HepG2 (cell line): ENCODE measurements around the gene LRP5. TPM values are rescaled to one million over a fixed set of nuclear protein-coding genes. Genes with fewer than 3 reads are reported as not detected.

Source experiments
- ATAC-seq: fragments of 200-7000 bp; cut with Tn5 transposase; 3 replicates; pipeline ENCODE4 v1.9.1; 2020; ENCODE audit warnings: mild to moderate bottlenecking, moderate library complexity
- BruUV-seq: library from RNA; stranded (reverse); fragments of 400-500 nt; replicated peaks from 2 replicates; lab custom pipeline; 2021; lab: Mats Ljungman, UMichigan
- CTCF ChIA-PET: fragments of 300-600 bp; formaldehyde crosslinking; extraction: SDS; loops from one replicate; lab custom pipeline; 2021; ENCODE audit warnings: low total read pairs, inconsistent platforms, low intra/inter-chr PET ratio; lab: Yijun Ruan, JAX
- POLR2A ChIA-PET: fragments of 350-600 bp; sonication (Branson Sonifier 250); formaldehyde crosslinking; loops from one replicate; lab custom pipeline; 2020; ENCODE audit warnings: antibody characterized with exemption, inconsistent platforms; lab: Yijun Ruan, JAX
- DNase-seq: peaks from one replicate; pipeline ENCODE4 v3.0.0-alpha.2; 2015; ENCODE audit warnings: low spot score
- FAIRE-seq: peaks from 3 replicates; lab custom pipeline; 2011; peaks lifted over from hg19 to GRCh38; lab: Jason Lieb, UNC
- H2AFZ ChIP-seq: one replicate; pipeline ENCODE4 v1.6.1; 2011; ENCODE audit warnings: low read length, inconsistent platforms
- H3K27ac ChIP-seq: fragments of 300-600 bp; 3 replicates; pipeline ENCODE4 v1.8.0; 2011; ENCODE audit warnings: mixed run types, mild to moderate bottlenecking, mixed read lengths, low read length, inconsistent platforms; ENCODE audit not compliant: insufficient read depth; ENCODE audit errors: extremely low read length
- H3K27me3 ChIP-seq, 2 experiments: fragments of 200-600 bp in 1 of 2; 2 replicates in 1 of 2; 3 replicates in 1 of 2; pipeline versions ENCODE4 v1.6.0 to v1.8.0; 2011; ENCODE audit warnings: low read length in 2 of 2, mild to moderate bottlenecking in 2 of 2, moderate library complexity in 2 of 2, inconsistent platforms in 1 of 2; ENCODE audit not compliant: insufficient read depth in 2 of 2, control insufficient read depth in 1 of 2
- H3K36me3 ChIP-seq, 2 experiments: fragments of 200-600 bp in 1 of 2; replicated peaks in 1 of 2; 2 replicates in 1 of 2; 3 replicates in 1 of 2; pipeline versions ENCODE4 v1.5.1 to v1.8.0; 2011; ENCODE audit warnings: low read length in 2 of 2, inconsistent platforms in 1 of 2; ENCODE audit not compliant: insufficient read depth in 2 of 2, control insufficient read depth in 1 of 2
- H3K4me1 ChIP-seq: 2 replicates; pipeline ENCODE4 v1.5.1; 2012; ENCODE audit warnings: low read length, inconsistent platforms; ENCODE audit not compliant: insufficient read depth
- H3K4me2 ChIP-seq: 2 replicates; pipeline ENCODE4 v1.6.0; 2011; ENCODE audit warnings: low read depth, low read length, inconsistent platforms
- H3K4me3 ChIP-seq, 3 experiments: fragments of 200-600 bp in 1 of 3; sonication (generic), shearing (Covaris generic) in 1 of 3; replicated peaks in 1 of 3; 2 replicates each; pipeline ENCODE4 v1.5.1; 2011 to 2016; ENCODE audit warnings: low read length in 3 of 3, inconsistent platforms in 2 of 3, low read depth in 2 of 3, mild to moderate bottlenecking in 2 of 3, control low read depth in 1 of 3, mixed read lengths in 1 of 3; ENCODE audit not compliant: insufficient read depth in 1 of 3
- H3K79me2 ChIP-seq: one replicate; pipeline ENCODE4 v1.6.1; 2011; ENCODE audit warnings: low read length, inconsistent platforms; ENCODE audit not compliant: insufficient read depth
- H3K9ac ChIP-seq: 2 replicates; pipeline ENCODE4 v1.6.0; 2011; ENCODE audit warnings: mild to moderate bottlenecking, low read depth, low read length, inconsistent platforms; ENCODE audit not compliant: insufficient read depth
- H3K9me3 ChIP-seq: 2 replicates; pipeline ENCODE4 v1.5.1; 2012; ENCODE audit warnings: mild to moderate bottlenecking, low read length
- H4K20me1 ChIP-seq: 2 replicates; pipeline ENCODE4 v1.6.0; 2011; ENCODE audit warnings: inconsistent platforms, mild to moderate bottlenecking, low read length, moderate library complexity; ENCODE audit not compliant: insufficient read depth
- BRCA1 ChIP-seq: sonication (generic); formaldehyde crosslinking; IDR thresholded peaks from 2 replicates; pipeline ENCODE4 v1.4.0; 2020; ENCODE audit warnings: missing genetic modification reagents
- BRD4 ChIP-seq: sonication (generic); formaldehyde crosslinking; IDR thresholded peaks from 2 replicates; pipeline ENCODE4 v1.4.0; 2020; ENCODE audit warnings: missing genetic modification reagents
- SETDB1 ChIP-seq: sonication (generic); formaldehyde crosslinking; IDR thresholded peaks from 2 replicates; pipeline ENCODE4 v1.5.1; 2020; ENCODE audit warnings: missing genetic modification reagents, mild to moderate bottlenecking, borderline replicate concordance
- SNRNP70 ChIP-seq: fragments of 200-400 bp; formaldehyde crosslinking; IDR thresholded peaks from 2 replicates; pipeline ENCODE4 v1.6.1; 2017; ENCODE audit warnings: mild to moderate bottlenecking, low read depth, low read length, moderate library complexity
- SP5 ChIP-seq: IDR thresholded peaks from 2 replicates; pipeline ENCODE4 v1.6.1; 2016; ENCODE audit warnings: low read depth, borderline replicate concordance
- TGIF2 ChIP-seq: IDR thresholded peaks from 2 replicates; pipeline ENCODE4 v1.6.1; 2016; ENCODE audit warnings: control low read depth, missing compliant biosample characterization
- ZHX2 ChIP-seq, 2 experiments: sonication (generic) in 1 of 2; formaldehyde crosslinking in 1 of 2; IDR thresholded peaks; 2 replicates each; pipeline versions ENCODE4 v1.6.1 to v1.9.0; 2014 to 2022; ENCODE audit warnings: antibody characterized with exemption in 1 of 2, borderline replicate concordance in 1 of 2, inconsistent platforms in 1 of 2, low read depth in 1 of 2, missing genetic modification reagents in 1 of 2
- ZNF142 ChIP-seq: sonication (generic); formaldehyde crosslinking; IDR thresholded peaks from 2 replicates; pipeline ENCODE4 v1.4.0; 2020; ENCODE audit warnings: missing genetic modification reagents
- ZNF530 ChIP-seq: sonication (generic); formaldehyde crosslinking; IDR thresholded peaks from 2 replicates; pipeline ENCODE4 v1.5.0; 2020; ENCODE audit warnings: low read depth, mild to moderate bottlenecking, missing genetic modification reagents
- ZNF816 ChIP-seq: sonication (generic); formaldehyde crosslinking; IDR thresholded peaks from 2 replicates; pipeline ENCODE4 v1.8.0; 2022; ENCODE audit warnings: missing genetic modification reagents, mild to moderate bottlenecking, borderline replicate concordance
- WGBS: methylation state at CpG from one replicate; pipeline ENCODE4 v1.1.6; 2017; ENCODE audit warnings: low lambda C conversion rate; 5-methylcytosine and 5-hydroxymethylcytosine counted together
- in situ Hi-C: cut with HindIII; loops from 2 replicates; pipeline ENCODE4 v1.10.0; 2017; ENCODE audit warnings: low pct_unique_long_range_greater_than_20kb; ENCODE audit not compliant: extremely low pct_ligation_motif_present
- intact Hi-C: fragments of 100-400 bp; cut with micrococcal nuclease; formaldehyde crosslinking; loops from one replicate; pipeline ENCODE4 v1.10.0; 2022; ENCODE audit not compliant: unreplicated experiment
- polyA plus RNA-seq, 8 experiments: library from polyadenylated mRNA; depleted of rRNA in 3 of 8; stranded (reverse) in 7 of 8; unstranded in 1 of 8; fragments of >200 nt; fragmentation: Illumina TruSeq in 4 of 8; extraction: Trizol in 4 of 8; gene quantifications; 2 replicates each; pipeline versions ENCODE4 v1.2.1 to v1.2.3, GENCODE V29; 2011 to 2016; ENCODE audit warnings: low read depth in 4 of 8, missing spikeins in 1 of 8, mixed read lengths in 1 of 8; ENCODE audit not compliant: insufficient read depth in 1 of 8
- total RNA-seq, 5 experiments: library from RNA; depleted of rRNA; stranded (reverse); fragments of >200 nt; fragmentation: Illumina TruSeq; extraction: Trizol; gene quantifications; 2 replicates each; pipeline ENCODE4 v1.2.3, GENCODE V29; 2016; ENCODE audit warnings: low read depth in 1 of 5
- TF ChIP-seq, protein P1 (sequence below): sonication (generic); formaldehyde crosslinking; IDR thresholded peaks from 2 replicates; pipeline ENCODE4 v1.5.1; 2020; ENCODE audit warnings: mild to moderate bottlenecking, missing genetic modification reagents, borderline replicate concordance

LRP5 gene
- total and polyA plus RNA-seq, 2 of the 13 experiments (the other 11 are each of a cell fraction or from before 2014, with no cell fraction given), result 40.4 to 64.0 TPM

DNA sequence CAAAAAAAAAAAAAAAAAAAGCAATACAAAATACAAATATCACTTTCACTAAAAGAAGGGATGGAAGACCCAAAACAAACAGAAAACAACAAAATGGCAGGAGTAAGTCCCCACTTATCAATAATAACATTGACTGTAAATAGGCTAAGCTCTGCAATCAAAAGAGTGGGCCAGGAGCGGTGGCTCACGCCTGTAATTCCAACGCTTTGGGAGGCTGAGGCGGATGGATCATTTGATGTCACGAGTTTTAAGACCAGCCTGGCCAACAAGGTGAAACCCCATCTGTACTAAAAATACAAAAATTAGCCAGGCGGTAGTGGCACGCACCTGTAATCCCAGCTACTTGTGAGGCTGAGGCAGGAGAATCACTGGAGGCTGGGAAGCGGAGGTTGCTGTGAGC is 138.3 kb downstream of the LRP5 start:
- in situ Hi-C loops (no loop called here), intact Hi-C loops (no loop called here)
- peaks cover 7% of the 10 kb centered on the region; the same call in 1 of the 2 replicates for H4K20me1 ChIP-seq
- no peak overlapping the region for H3K27ac ChIP-seq
- peaks cover 12% of the 10 kb centered on the region for H3K4me1 ChIP-seq
- no peak overlapping the region for H3K4me2 ChIP-seq
- no peak overlapping the region for H3K9ac ChIP-seq
- peaks cover 12 to 30% of the 10 kb centered on the region in 2 experiments; a peak in 4 of 5 replicates for H3K36me3 ChIP-seq
- DNase-seq (no peak), ATAC-seq (no peak), FAIRE-seq (no peak)
- BruUV-seq, result no TSS peak
- WGBS, result 97% methylated on average over 8 of the region's 8 CpGs
- H2AFZ ChIP-seq, result no peak overlapping the region
- no peaks in the 10 kb centered on the region for H3K79me2 ChIP-seq
- ChIA-PET POLR2A (interaction anchor here (1.5 kb wide), 1 partner anchor 10 kb away, joined by 4 read pairs; the partner anchor contains the start of gene PPP6R3), CTCF (no interaction called here)
- H3K27me3 ChIP-seq, result no peaks in the 10 kb centered on the region
- H3K9me3 ChIP-seq, result no peaks in the 10 kb centered on the region
- H3K4me3 ChIP-seq, result no peak overlapping the region
- TF ChIP-seq SP5 (CRISPR knock-in tag) (no peak), ZHX2 (IDR thresholded peaks at IDR 0.05; ENCODE audit: low read depth) (no peak), ZHX2 (CRISPR knock-in tag; IDR thresholded peaks at IDR 0.05; ENCODE audit: borderline replicate concordance) (no peak), ZNF142 (CRISPR knock-in tag) (no peak), SNRNP70 (no peak), BRCA1 (no peak), BRD4 (no peak), ZNF816 (no peak), ZNF530 (CRISPR knock-in tag) (no peak), SETDB1 (CRISPR knock-in tag) (no peak), TGIF2 (CRISPR knock-in tag) (no peak)
- TF ChIP-seq, protein P1, sequence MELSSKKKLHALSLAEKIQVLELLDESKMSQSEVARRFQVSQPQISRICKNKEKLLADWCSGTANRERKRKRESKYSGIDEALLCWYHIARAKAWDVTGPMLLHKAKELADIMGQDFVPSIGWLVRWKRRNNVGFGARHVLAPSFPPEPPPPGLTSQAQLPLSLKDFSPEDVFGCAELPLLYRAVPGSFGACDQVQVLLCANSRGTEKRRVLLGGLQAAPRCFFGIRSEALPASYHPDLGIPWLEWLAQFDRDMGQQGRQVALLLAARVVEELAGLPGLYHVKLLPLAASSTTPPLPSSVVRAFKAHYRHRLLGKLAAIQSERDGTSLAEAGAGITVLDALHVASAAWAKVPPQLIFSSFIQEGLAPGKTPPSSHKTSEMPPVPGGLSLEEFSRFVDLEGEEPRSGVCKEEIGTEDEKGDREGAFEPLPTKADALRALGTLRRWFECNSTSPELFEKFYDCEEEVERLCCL (CRISPR knock-in tag), result no peak
